ENCODE measurements around the gene SLC39A11.

DNA sequence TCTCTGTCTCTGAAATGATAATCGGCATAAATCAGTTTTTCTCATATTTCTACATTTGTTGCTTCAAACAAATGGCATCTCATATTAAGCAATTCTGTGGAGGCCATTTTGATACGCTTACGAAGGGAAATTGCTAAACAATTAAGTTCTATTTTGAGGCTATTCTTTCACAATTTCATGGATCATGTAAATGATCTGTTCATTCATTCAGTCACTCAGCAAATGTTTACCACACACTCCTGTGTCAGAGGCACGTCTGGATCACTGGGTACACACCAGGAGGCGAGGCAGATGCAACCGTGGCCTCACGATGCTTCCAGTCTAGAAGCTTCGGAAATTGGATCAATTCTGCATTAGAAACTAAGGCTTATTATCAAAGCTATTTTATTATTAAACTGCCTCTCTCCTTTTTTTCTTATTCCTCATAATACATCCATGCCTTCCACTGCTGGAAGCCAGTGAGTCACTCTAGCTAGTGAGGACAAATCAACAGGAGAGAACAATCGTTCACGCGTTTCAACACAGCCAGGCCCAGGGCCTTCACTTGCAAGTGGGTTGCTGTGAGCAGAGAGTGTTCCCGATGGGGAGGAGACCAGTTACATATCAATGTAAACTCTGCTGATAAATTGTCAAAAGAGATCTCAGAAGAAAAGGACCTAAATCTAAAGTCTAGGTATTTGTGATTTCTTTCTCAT is 11.3 kb upstream of the SLC39A11 start:
- TF ChIP-seq, protein P1, sequence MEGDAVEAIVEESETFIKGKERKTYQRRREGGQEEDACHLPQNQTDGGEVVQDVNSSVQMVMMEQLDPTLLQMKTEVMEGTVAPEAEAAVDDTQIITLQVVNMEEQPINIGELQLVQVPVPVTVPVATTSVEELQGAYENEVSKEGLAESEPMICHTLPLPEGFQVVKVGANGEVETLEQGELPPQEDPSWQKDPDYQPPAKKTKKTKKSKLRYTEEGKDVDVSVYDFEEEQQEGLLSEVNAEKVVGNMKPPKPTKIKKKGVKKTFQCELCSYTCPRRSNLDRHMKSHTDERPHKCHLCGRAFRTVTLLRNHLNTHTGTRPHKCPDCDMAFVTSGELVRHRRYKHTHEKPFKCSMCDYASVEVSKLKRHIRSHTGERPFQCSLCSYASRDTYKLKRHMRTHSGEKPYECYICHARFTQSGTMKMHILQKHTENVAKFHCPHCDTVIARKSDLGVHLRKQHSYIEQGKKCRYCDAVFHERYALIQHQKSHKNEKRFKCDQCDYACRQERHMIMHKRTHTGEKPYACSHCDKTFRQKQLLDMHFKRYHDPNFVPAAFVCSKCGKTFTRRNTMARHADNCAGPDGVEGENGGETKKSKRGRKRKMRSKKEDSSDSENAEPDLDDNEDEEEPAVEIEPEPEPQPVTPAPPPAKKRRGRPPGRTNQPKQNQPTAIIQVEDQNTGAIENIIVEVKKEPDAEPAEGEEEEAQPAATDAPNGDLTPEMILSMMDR (IDR thresholded peaks at IDR 0.05) = no peak
- TF ChIP-seq POLR2A (IDR thresholded peaks at IDR 0.05) = no peak

Measured in esophagus squamous epithelium (tissue), 4 donors.